HFFc6 (cell line): ENCODE measurements around the gene SRPX2. TPM values are rescaled to one million over a fixed set of nuclear protein-coding genes. Genes with fewer than 3 reads are reported as not detected.

ENCODE experiments used
- DNase-seq: peaks from one replicate; pipeline ENCODE4 v3.0.0-alpha.2; 2018
- H3K27ac Mint-ChIP-seq: 2 replicates; pipeline ENCODE4 v1.8.0; 2020; ENCODE audit warnings: mild to moderate bottlenecking, mixed read lengths
- H3K27me3 Mint-ChIP-seq: 2 replicates; pipeline ENCODE4 v1.8.0; 2021; ENCODE audit warnings: mild to moderate bottlenecking, moderate library complexity, mixed read lengths; ENCODE audit not compliant: insufficient read depth
- H3K36me3 Mint-ChIP-seq: 2 replicates; pipeline ENCODE4 v1.8.0; 2021; ENCODE audit warnings: low read depth, mixed read lengths
- H3K4me1 Mint-ChIP-seq: 2 replicates; pipeline ENCODE4 v1.8.0; 2020; ENCODE audit warnings: low read depth, mixed read lengths
- H3K4me3 Mint-ChIP-seq: 2 replicates; pipeline ENCODE4 v1.8.0; 2020; ENCODE audit warnings: mild to moderate bottlenecking, moderate library complexity, mixed read lengths
- H3K9me3 Mint-ChIP-seq: 2 replicates; pipeline ENCODE4 v1.8.0; 2020; ENCODE audit warnings: mild to moderate bottlenecking, mixed read lengths
- CTCF ChIP-seq: fragments of 200-600 bp; sonication (generic); IDR thresholded peaks from 2 replicates; pipeline ENCODE4 v1.5.0; 2021; ENCODE audit warnings: antibody characterized with exemption, mild to moderate bottlenecking
- total RNA-seq, 6 experiments: library from RNA; stranded (reverse); fragmentation: NEBNext Ultra II Directional; extraction: Animal tissue kit (Norgen Biotek cat#: 25700); gene quantifications; 2 replicates in 1 of 6; 3 replicates in 5 of 6; pipeline ENCODE4 v1.2.3, GENCODE V29; 2021

Gene SRPX2
- total RNA-seq, 6 experiments from 2014 or later: 16.8 to 32.0 (median 23.7) TPM

- H3K4me1 Mint-ChIP-seq: peaks cover 82% of the 10 kb centered on the region
- no peaks in the 10 kb centered on the region for H3K9me3 Mint-ChIP-seq
- peak overlapping the region; percentile 99 for H3K27ac Mint-ChIP-seq
- H3K36me3 Mint-ChIP-seq: peaks cover 8% of the 10 kb centered on the region
- H3K27me3 Mint-ChIP-seq: peaks cover 1% of the 10 kb centered on the region
- no peak overlapping the region for H3K4me3 Mint-ChIP-seq
- no peak for DNase-seq
- no peak for TF ChIP-seq CTCF
Observed at GRCh38 chrX:100650841-100651240, 6.8 kb downstream of the SRPX2 start.

- Mint-ChIP-seq H3K36me3 (peaks cover 8% of the 10 kb centered on the region), H3K27ac (peak overlapping the region; percentile 49), H3K4me1 (peaks cover 68% of the 10 kb centered on the region), H3K9me3 (no peaks in the 10 kb centered on the region), H3K27me3 (peaks cover 1% of the 10 kb centered on the region), H3K4me3 (no peak overlapping the region)
- TF ChIP-seq CTCF: no peak
- no peak for DNase-seq
Observed at GRCh38 chrX:100652266-100652665, 8.3 kb downstream of the SRPX2 start.

- H3K9me3 Mint-ChIP-seq: no peaks in the 10 kb centered on the region
- H3K4me3 Mint-ChIP-seq: no peak overlapping the region
- H3K36me3 Mint-ChIP-seq: peaks cover 8% of the 10 kb centered on the region
- peak; percentile 35; the same call in 1 of the 2 replicates for TF ChIP-seq CTCF
- no peaks in the 10 kb centered on the region; the same call in 1 of the 2 replicates for H3K27me3 Mint-ChIP-seq
- H3K27ac Mint-ChIP-seq: no peak overlapping the region
- H3K4me1 Mint-ChIP-seq: peaks cover 55% of the 10 kb centered on the region
- DNase-seq: peak; percentile 33
Observed at GRCh38 chrX:100654261-100654660, 10.3 kb downstream of the SRPX2 start.

- Mint-ChIP-seq H3K4me3 (no peak overlapping the region), H3K36me3 (peaks cover 5% of the 10 kb centered on the region), H3K27ac (no peak overlapping the region; the same call in 1 of the 2 replicates), H3K27me3 (no peaks in the 10 kb centered on the region; the same call in 1 of the 2 replicates), H3K9me3 (no peaks in the 10 kb centered on the region), H3K4me1 (peaks cover 26% of the 10 kb centered on the region)
- no peak for DNase-seq
- TF ChIP-seq CTCF: no peak
Observed at GRCh38 chrX:100658941-100659381, 15.0 kb downstream of the SRPX2 start.

- H3K4me3 Mint-ChIP-seq: no peak overlapping the region
- peaks cover 5% of the 10 kb centered on the region for H3K36me3 Mint-ChIP-seq
- TF ChIP-seq CTCF: no peak
- no peaks in the 10 kb centered on the region; the same call in 1 of the 2 replicates for H3K27me3 Mint-ChIP-seq
- H3K9me3 Mint-ChIP-seq: no peaks in the 10 kb centered on the region
- no peak for DNase-seq
- peaks cover 19% of the 10 kb centered on the region for H3K4me1 Mint-ChIP-seq
- H3K27ac Mint-ChIP-seq: 0 out of 2 replicates have a peak overlapping the region, but pooled peaks have one; percentile 25
Observed at GRCh38 chrX:100659431-100660137, 15.6 kb downstream of the SRPX2 start.
